VCaP (cell line): Measurements from ENCODE around the gene SOAT2.
"Not testable (repeated sequence)": the region's sequence is repeated elsewhere in the genome, so short reads cannot be mapped to it uniquely, and the experiment has no call there.

Source experiments
- H3K27ac ChIP-seq: fragments of 450-650 bp; 2 replicates; pipeline ENCODE4 v1.5.1; 2017
- TF ChIP-seq, protein P1 (sequence below): fragments of 450-650 bp; conservative IDR thresholded peaks from 2 replicates; pipeline ENCODE4 v1.5.1; 2017; ENCODE audit warnings: mild to moderate bottlenecking, moderate library complexity

SOAT2 gene

GRCh38 chr12:53160000-53160399 is 56.7 kb downstream of the SOAT2 start:
- TF ChIP-seq, protein P1, sequence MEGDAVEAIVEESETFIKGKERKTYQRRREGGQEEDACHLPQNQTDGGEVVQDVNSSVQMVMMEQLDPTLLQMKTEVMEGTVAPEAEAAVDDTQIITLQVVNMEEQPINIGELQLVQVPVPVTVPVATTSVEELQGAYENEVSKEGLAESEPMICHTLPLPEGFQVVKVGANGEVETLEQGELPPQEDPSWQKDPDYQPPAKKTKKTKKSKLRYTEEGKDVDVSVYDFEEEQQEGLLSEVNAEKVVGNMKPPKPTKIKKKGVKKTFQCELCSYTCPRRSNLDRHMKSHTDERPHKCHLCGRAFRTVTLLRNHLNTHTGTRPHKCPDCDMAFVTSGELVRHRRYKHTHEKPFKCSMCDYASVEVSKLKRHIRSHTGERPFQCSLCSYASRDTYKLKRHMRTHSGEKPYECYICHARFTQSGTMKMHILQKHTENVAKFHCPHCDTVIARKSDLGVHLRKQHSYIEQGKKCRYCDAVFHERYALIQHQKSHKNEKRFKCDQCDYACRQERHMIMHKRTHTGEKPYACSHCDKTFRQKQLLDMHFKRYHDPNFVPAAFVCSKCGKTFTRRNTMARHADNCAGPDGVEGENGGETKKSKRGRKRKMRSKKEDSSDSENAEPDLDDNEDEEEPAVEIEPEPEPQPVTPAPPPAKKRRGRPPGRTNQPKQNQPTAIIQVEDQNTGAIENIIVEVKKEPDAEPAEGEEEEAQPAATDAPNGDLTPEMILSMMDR = no peak
- H3K27ac ChIP-seq = no peak overlapping the region

DNA sequence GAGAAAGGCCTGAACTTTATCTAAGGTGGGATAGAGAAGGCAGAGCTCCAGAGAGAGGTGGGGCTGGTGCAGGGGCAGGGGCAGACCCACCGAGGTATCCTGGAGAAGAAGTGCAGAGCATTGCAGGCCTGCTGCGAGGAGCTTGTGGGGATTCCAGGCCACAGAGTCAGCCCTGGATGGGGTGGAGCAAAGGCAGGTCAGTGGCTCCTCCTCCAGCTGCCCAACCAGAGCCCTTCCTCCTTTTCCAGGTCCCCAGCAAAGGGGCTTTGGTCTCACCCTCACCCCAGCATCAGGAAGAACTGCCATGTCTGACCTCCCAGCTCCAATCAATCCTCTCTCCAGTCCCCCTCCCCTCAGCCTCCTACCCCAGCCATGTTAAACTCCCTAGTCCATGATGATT is 57.4 kb downstream of the SOAT2 start:
- H3K27ac ChIP-seq = no peak overlapping the region
- TF ChIP-seq, protein P1 = no peak

DNA sequence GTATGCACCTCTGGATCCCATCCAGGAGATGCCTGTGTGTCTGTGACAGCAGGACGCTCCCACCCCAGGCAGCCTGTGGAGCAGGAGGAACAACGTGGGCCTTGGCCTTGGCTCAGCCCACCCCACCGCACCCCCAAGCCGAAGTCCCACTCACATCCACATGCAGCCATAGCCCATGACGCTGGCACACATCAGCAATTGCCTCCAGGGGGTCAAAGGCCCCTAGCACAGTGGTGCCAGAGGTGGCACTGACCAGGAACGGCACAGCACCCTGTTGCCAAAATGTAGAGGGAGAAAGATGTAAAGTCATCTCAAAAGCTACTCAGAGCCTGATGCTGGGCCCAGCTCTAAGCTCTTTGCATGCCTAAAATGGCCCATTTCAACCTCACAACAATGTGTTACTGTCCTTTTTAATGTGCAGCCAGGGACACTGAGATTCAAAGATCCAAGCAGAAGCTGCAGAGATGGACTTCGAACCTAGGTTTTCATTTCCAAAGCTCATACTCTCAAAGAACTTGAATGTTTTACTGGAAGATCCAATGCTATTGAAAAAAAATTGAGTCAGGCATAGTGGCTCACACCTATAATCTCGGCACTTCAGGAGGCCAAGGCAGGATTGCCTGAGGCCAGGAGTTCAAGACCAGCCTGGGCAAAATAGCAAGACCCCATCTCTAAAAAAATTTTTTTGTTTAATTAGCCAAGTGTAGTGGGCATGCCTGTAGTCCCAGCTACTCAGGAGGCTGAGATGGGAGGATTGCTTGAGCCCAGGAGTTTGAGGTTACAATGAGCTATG is 58.0 kb downstream of the SOAT2 start:
- H3K27ac ChIP-seq = no peak overlapping the region
- TF ChIP-seq, protein P1 = no peak

DNA sequence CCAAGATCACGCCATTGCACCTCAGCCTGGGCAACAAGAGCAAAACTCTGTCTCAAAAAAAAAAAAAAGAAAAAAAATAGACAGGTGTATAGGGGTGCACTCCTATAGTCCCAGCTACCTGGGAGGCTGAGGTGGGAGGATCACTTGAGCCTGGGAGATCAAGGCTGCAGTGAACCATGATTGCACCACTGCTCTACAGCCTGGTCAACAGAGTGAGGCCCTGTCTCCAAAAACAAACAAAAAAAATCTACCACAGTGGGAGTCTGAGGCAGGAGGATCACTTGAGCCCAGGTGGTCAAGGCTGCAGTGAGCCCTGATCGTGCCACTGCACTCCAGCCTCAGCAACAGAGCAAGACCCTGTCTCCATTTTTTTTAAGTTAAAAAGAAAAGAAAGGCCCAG is 59.7 kb downstream of the SOAT2 start:
- not testable (repeated sequence) for H3K27ac ChIP-seq

DNA sequence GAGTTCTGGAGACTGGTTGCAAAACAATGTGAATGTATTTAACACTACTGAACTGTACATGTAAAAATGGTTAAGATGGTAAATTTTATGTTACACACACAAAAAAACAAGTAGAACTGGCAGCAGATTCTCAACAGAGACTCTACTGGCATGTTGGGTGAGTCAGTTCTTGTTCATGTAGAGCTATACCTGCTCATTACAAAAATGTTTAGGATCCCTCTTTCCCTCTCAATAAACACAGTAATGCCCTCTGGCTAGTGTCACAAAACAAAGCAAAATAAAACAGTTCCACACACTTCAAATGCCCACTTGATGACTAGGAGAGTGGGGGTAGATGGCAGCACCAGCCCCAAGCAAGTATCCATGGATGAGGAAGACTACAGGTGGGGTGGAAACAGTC is 63.6 kb downstream of the SOAT2 start:
- H3K27ac ChIP-seq = no peak overlapping the region

GRCh38 chr12:53169644-53170043 is 66.4 kb downstream of the SOAT2 start:
- TF ChIP-seq, protein P1 = no peak
- H3K27ac ChIP-seq = no peak overlapping the region

More for the DNA sequence above, 63.6 kb downstream of the SOAT2 start:
- TF ChIP-seq, protein P1 = no peak

DNA sequence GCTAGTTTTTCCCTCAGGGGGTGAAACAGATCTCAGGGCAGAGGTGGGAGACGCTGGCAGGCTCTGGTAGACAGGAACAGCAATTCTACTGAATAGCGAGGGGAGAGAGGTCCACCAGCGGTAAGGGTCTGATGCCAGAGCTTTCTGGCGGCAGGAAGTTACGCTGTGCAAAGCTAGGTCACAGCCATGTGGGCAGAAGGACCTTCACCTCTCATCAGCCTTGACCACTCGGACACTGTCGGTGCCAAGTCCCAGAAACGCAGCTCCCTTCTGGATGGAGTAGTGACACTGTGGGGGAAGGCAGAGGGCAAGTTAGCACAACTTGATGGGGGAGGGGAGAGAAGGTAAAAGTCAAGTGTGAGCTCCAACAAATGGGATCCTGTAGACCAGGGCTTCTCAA is 66.9 kb downstream of the SOAT2 start:
- no peak overlapping the region for H3K27ac ChIP-seq
- TF ChIP-seq, protein P1 = no peak

DNA sequence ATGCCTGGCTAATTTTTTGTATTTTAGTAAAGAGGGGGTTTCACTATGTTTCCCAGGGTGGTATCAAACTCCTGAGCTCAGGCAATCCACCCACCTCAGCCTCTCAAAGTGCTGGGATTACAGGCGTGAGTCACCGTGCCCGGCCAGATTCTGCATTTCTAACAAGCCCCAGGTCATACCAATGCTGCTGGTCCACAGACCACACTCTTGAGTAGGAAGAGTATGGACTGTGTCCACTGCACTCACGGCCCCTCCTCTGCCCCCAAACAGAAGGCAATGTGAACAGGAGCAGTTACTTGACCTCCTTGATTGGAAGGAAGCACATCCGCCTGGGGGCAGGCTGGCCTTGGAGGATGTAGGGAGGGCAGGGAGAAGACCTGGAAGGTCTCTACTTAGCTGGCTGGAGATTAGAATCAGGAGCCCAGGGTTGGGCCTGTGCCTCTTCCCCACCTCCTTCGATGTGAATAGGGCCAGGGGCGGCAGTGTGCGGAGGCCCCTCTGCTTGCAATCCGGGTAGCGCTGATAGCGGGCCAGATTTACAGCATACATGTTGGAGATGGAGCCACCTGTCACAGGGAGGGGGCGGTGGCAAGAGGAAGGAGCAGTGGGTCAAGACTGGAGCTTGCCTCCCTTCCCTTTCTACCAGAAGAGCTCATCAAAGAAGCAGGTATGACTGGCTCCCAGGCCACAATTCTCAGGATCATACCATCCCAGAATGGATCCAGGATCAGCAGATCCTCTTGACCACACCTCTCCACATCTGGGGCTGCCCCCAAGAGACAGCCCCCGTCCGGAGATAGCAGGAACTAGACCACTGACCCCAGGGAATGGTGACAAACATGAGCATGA is 67.8 kb downstream of the SOAT2 start:
- peak overlapping the region; percentile 72 for H3K27ac ChIP-seq
- TF ChIP-seq, protein P1 = no peak
